GM20431 (cell line): ENCODE data around the gene VDAC1.

Source experiments
- in situ Hi-C: fragments of 300-500 bp; cut with MseI, MboI; formaldehyde crosslinking; loops from one replicate; pipeline ENCODE4 v1.15.0; 2020; ENCODE audit warnings: low sequenced_read_pairs; ENCODE audit not compliant: unreplicated experiment

Gene VDAC1

GRCh38 chr5:134026521-134027287, 21.9 kb upstream of the VDAC1 start:
- in situ Hi-C loops, result no loop called here

GRCh38 chr5:134025786-134026185, 21.0 kb upstream of the VDAC1 start:
- in situ Hi-C loops, result no loop called here

- in situ Hi-C loops, result no loop called here
These were observed 20.0 kb upstream of the VDAC1 start for GRCh38 chr5:134024811-134025210.

GRCh38 chr5:134022333-134022732, 17.6 kb upstream of the VDAC1 start:
- in situ Hi-C loops, result no loop called here

GRCh38 chr5:134020188-134020587, 15.4 kb upstream of the VDAC1 start:
- in situ Hi-C loops, result no loop called here

GRCh38 chr5:134019636-134020035, 14.9 kb upstream of the VDAC1 start:
- in situ Hi-C loops, result no loop called here

GRCh38 chr5:134018986-134019316, 14.2 kb upstream of the VDAC1 start:
- in situ Hi-C loops, result no loop called here

GRCh38 chr5:134018154-134018985, 13.6 kb upstream of the VDAC1 start:
- in situ Hi-C loops, result no loop called here

GRCh38 chr5:134008266-134008749, 3.5 kb upstream of the VDAC1 start:
- in situ Hi-C loops, result no loop called here

- in situ Hi-C loops, result no loop called here
These were observed 2.9 kb upstream of the VDAC1 start for GRCh38 chr5:134007581-134008265.

- in situ Hi-C loops, result no loop called here
These were observed 1.3 kb upstream of the VDAC1 start for GRCh38 chr5:134006115-134006514.

GRCh38 chr5:134005417-134006061, 764 bp upstream of the VDAC1 start:
- in situ Hi-C loops, result no loop called here

- in situ Hi-C loops, result no loop called here
These were observed 754 bp downstream of the VDAC1 start for GRCh38 chr5:134003817-134004625.

GRCh38 chr5:134003064-134003816, 1.5 kb downstream of the VDAC1 start:
- in situ Hi-C loops, result no loop called here

GRCh38 chr5:134001938-134002731, 2.6 kb downstream of the VDAC1 start:
- in situ Hi-C loops, result no loop called here

GRCh38 chr5:134000696-134001453, 3.9 kb downstream of the VDAC1 start:
- in situ Hi-C loops, result no loop called here

GRCh38 chr5:134000091-134000511, 4.7 kb downstream of the VDAC1 start:
- in situ Hi-C loops, result no loop called here
